Keratinocyte (primary cell): Measurements from ENCODE around the gene AKR1B1. TPM values are rescaled to one million over a fixed set of nuclear protein-coding genes. Genes with fewer than 3 reads are reported as not detected.

Experiments used
- DNase-seq: peaks from one replicate; pipeline ENCODE4 v3.0.0-alpha.2; 2011; ENCODE audit warnings: low read depth, missing footprints, low spot score
- FAIRE-seq: peaks from 2 replicates; lab custom pipeline; 2011; peaks lifted over from hg19 to GRCh38; lab: Jason Lieb, UNC
- H2AFZ ChIP-seq: 2 replicates; pipeline ENCODE4 v1.6.0; 2012; ENCODE audit warnings: low read length, control low read depth, inconsistent platforms; ENCODE audit not compliant: control insufficient read depth
- H3K27ac ChIP-seq: 2 replicates; pipeline ENCODE4 v1.5.1; 2011; ENCODE audit warnings: low read length; ENCODE audit not compliant: control insufficient read depth, insufficient read depth
- H3K27me3 ChIP-seq: 3 replicates; pipeline ENCODE4 v1.6.0; 2011; ENCODE audit warnings: low read length; ENCODE audit not compliant: control insufficient read depth, insufficient read depth; ENCODE audit errors: extremely low read depth
- H3K36me3 ChIP-seq, 2 experiments: 2 replicates in 1 of 2; 3 replicates in 1 of 2; pipeline ENCODE4 v1.5.1; 2011; ENCODE audit warnings: low read length in 2 of 2, mild to moderate bottlenecking in 1 of 2; ENCODE audit not compliant: control insufficient read depth in 2 of 2, insufficient read depth in 2 of 2; ENCODE audit errors: extremely low read depth in 1 of 2
- H3K4me1 ChIP-seq: 3 replicates; pipeline ENCODE4 v1.5.1; 2011; ENCODE audit warnings: low read length; ENCODE audit not compliant: control insufficient read depth, insufficient read depth; ENCODE audit errors: extremely low read depth
- H3K4me2 ChIP-seq: 3 replicates; pipeline ENCODE4 v1.6.0; 2011; ENCODE audit warnings: low read depth, low read length; ENCODE audit not compliant: control insufficient read depth, insufficient read depth; ENCODE audit errors: extremely low read depth
- H3K4me3 ChIP-seq, 3 experiments: fragments of 200-600 bp in 1 of 3; sonication (generic) in 1 of 3; 2 replicates in 2 of 3; 3 replicates in 1 of 3; pipeline ENCODE4 v1.5.1; 2011 to 2016; ENCODE audit warnings: low read length in 3 of 3, mild to moderate bottlenecking in 3 of 3, control low read depth in 2 of 3, inconsistent platforms in 1 of 3, low read depth in 1 of 3, mixed read lengths in 1 of 3, mixed run types in 1 of 3, moderate library complexity in 1 of 3; ENCODE audit not compliant: control insufficient read depth in 2 of 3, insufficient read depth in 2 of 3; ENCODE audit errors: extremely low read depth in 1 of 3
- H3K79me2 ChIP-seq: 2 replicates; pipeline ENCODE4 v1.6.0; 2012; ENCODE audit warnings: low read length; ENCODE audit not compliant: control insufficient read depth, insufficient read depth
- H3K9ac ChIP-seq: 3 replicates; pipeline ENCODE4 v1.6.0; 2011; ENCODE audit warnings: low read length; ENCODE audit not compliant: control insufficient read depth, insufficient read depth; ENCODE audit errors: extremely low read depth
- H3K9me1 ChIP-seq: 3 replicates; pipeline ENCODE4 v1.6.0; 2011; ENCODE audit warnings: low read length; ENCODE audit not compliant: control insufficient read depth, insufficient read depth; ENCODE audit errors: extremely low read depth
- H3K9me3 ChIP-seq: 2 replicates; pipeline ENCODE4 v1.5.1; 2012; ENCODE audit warnings: low read depth, low read length; ENCODE audit not compliant: control insufficient read depth
- H4K20me1 ChIP-seq: 3 replicates; pipeline ENCODE4 v1.6.0; 2011; ENCODE audit warnings: low read length; ENCODE audit not compliant: control insufficient read depth, insufficient read depth; ENCODE audit errors: extremely low read depth
- EZH2 ChIP-seq: IDR thresholded peaks from one replicate; pipeline ENCODE4 v1.6.1; 2012; ENCODE audit warnings: inconsistent platforms, mild to moderate bottlenecking, low read length, moderate library complexity
- dilution Hi-C: fragments of 300-500 bp; cut with MboI; formaldehyde crosslinking; loops from one replicate; pipeline ENCODE4 v1.7.0; 2020; ENCODE audit warnings: low sequenced_read_pairs; ENCODE audit not compliant: extremely low pct_ligation_motif_present
- polyA plus RNA-seq, 5 experiments: library from polyadenylated mRNA; depleted of rRNA in 3 of 5; stranded (reverse) in 3 of 5; stranded (forward) in 1 of 5; unstranded in 1 of 5; fragments of >200 nt; gene quantifications; 1 replicate in 1 of 5; 2 replicates in 3 of 5; 3 replicates in 1 of 5; pipeline versions ENCODE4 v1.2.1 to v1.2.3, GENCODE V29; 2011 to 2012; ENCODE audit warnings: missing spikeins in 2 of 5, low read depth in 1 of 5, low replicate concordance in 1 of 5
- TF ChIP-seq, protein P1 (sequence below), 3 experiments: IDR thresholded peaks in 1 of 3; conservative IDR thresholded peaks in 1 of 3; optimal IDR thresholded peaks in 1 of 3; 2 replicates in 2 of 3; 3 replicates in 1 of 3; pipeline versions ENCODE3 to v1.5.1; 2011; ENCODE audit warnings: low read length in 3 of 3, mild to moderate bottlenecking in 3 of 3, moderate library complexity in 2 of 3, control low read depth in 1 of 3, inconsistent platforms in 1 of 3; ENCODE audit not compliant: insufficient read depth in 2 of 3; ENCODE audit errors: extremely low read depth in 1 of 3

AKR1B1 gene
- polyA plus RNA-seq, 1 donor (not counting 4 experiments of a cell fraction or from before 2014, with no cell fraction given), result 139 TPM

DNA sequence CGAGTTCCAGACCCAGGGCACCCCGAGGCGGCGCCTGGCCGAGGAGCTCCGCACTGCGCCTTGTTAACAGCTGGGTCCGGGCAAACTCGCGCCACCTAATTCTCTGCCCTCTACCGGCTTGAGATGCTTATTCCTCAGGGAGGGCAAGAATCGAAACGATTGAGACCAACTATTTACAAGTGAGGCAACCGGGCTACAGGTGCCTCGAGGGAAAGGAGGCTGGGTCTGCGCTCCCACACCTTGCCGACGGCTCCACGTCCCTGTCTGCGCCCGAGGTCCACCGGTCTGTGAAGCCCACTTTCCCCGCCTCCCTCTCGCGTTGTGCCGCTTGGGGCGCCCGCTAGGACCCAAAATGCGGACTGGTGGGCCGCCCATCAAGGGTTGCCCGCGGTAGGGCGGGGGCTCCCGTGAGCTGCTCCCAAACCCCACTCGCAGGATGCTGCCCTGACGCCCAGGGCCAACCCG, 527 bp downstream of the AKR1B1 start:
- Histone ChIP-seq H3K4me2 (peak overlapping the region; percentile 75), H3K9ac (peak overlapping the region; percentile 78), H2AFZ (peak overlapping the region; percentile 93), H3K36me3 (no peaks in the 10 kb centered on the region), H3K4me3 (peak overlapping the region; percentile 78 to 83 (median 82)), H3K4me1 (peaks cover 17% of the 10 kb centered on the region), H3K27ac (peak overlapping the region; percentile 67), H3K27me3 (no peaks in the 10 kb centered on the region), H3K9me3 (no peaks in the 10 kb centered on the region), H3K79me2 (peaks cover 7% of the 10 kb centered on the region), H4K20me1 (no peaks in the 10 kb centered on the region), H3K9me1 (no peaks in the 10 kb centered on the region)
- no peak for DNase-seq
- TF ChIP-seq EZH2, result no peak
- TF ChIP-seq, protein P1, sequence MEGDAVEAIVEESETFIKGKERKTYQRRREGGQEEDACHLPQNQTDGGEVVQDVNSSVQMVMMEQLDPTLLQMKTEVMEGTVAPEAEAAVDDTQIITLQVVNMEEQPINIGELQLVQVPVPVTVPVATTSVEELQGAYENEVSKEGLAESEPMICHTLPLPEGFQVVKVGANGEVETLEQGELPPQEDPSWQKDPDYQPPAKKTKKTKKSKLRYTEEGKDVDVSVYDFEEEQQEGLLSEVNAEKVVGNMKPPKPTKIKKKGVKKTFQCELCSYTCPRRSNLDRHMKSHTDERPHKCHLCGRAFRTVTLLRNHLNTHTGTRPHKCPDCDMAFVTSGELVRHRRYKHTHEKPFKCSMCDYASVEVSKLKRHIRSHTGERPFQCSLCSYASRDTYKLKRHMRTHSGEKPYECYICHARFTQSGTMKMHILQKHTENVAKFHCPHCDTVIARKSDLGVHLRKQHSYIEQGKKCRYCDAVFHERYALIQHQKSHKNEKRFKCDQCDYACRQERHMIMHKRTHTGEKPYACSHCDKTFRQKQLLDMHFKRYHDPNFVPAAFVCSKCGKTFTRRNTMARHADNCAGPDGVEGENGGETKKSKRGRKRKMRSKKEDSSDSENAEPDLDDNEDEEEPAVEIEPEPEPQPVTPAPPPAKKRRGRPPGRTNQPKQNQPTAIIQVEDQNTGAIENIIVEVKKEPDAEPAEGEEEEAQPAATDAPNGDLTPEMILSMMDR (optimal IDR thresholded peaks at IDR 0.05 in 1 of 3, IDR thresholded peaks at IDR 0.05 in 1 of 3, conservative IDR thresholded peaks at IDR 0.05 in 1 of 3; ENCODE audit: extremely low read depth in 1 of 3, insufficient read depth in 2 of 3, low read length in 3 of 3), result peak; percentile 42 to 51 (median 47)
- dilution Hi-C loops, result no loop called here
- no peak for FAIRE-seq

DNA sequence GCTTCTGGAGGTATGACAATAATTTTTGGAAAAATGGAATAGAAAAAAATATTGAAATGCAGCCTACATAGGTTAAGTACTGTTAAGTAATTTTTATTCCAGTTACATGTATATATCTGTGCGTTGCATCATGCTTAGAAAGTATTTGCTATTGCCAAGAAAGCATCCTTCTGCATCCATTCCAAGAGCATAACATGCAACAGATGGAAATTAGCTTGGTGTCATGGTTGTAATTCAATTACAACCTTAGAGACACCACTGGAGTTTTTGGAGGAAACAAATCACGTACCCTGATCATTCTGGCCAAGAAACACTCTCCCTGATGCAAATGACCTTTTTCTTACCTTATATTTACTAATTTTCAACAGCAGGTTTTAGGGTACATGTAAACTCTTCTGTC, 1.7 kb downstream of the AKR1B1 start:
- no peaks in the 10 kb centered on the region for H3K27me3 ChIP-seq
- H3K4me2 ChIP-seq, result no peak overlapping the region
- peaks cover 13% of the 10 kb centered on the region for H3K79me2 ChIP-seq
- H3K9me3 ChIP-seq, result no peaks in the 10 kb centered on the region
- dilution Hi-C loops, result no loop called here
- DNase-seq (no peak), FAIRE-seq (no peak)
- H3K4me1 ChIP-seq, result peaks cover 12% of the 10 kb centered on the region
- H3K9me1 ChIP-seq, result no peaks in the 10 kb centered on the region
- TF ChIP-seq EZH2, result no peak
- TF ChIP-seq, protein P1 (optimal IDR thresholded peaks at IDR 0.05 in 1 of 3, IDR thresholded peaks at IDR 0.05 in 1 of 3, conservative IDR thresholded peaks at IDR 0.05 in 1 of 3; ENCODE audit: extremely low read depth in 1 of 3, insufficient read depth in 2 of 3, low read length in 3 of 3), result no peak
- H3K27ac ChIP-seq, result no peak overlapping the region
- H2AFZ ChIP-seq, result no peak overlapping the region
- no peak overlapping the region for H3K4me3 ChIP-seq
- H4K20me1 ChIP-seq, result no peaks in the 10 kb centered on the region
- H3K36me3 ChIP-seq, result no peaks in the 10 kb centered on the region
- H3K9ac ChIP-seq, result no peak overlapping the region
